Naive B cell (primary cell): ENCODE results near the gene FEM1B. TPM values are rescaled to one million over a fixed set of nuclear protein-coding genes. Genes with fewer than 3 reads are reported as not detected.
A peak's percentile ranks its signal among the peaks of the same experiment; 100 is the strongest.

ENCODE experiments used
- ATAC-seq, 2 donors: fragments of 150-1000 bp; cut with Tn5 transposase; 2 replicates each; pipeline ENCODE4 v1.10.0; 2021; ENCODE audit warnings: low read depth in 2 of 2, mild to moderate bottlenecking in 2 of 2, moderate library complexity in 2 of 2
- DNase-seq: peaks from one replicate; pipeline ENCODE4 v3.0.0; 2022
- H3K27ac Mint-ChIP-seq, 6 donors: one replicate each; pipeline ENCODE4 v1.8.0; 2020 to 2022; ENCODE audit warnings: mild to moderate bottlenecking in 6 of 6, mixed read lengths in 6 of 6, moderate library complexity in 5 of 6, inconsistent platforms in 2 of 6
- H3K27me3 Mint-ChIP-seq, 3 donors: one replicate each; pipeline ENCODE4 v1.8.0; 2021 to 2022; ENCODE audit warnings: mixed read lengths in 3 of 3, mild to moderate bottlenecking in 1 of 3
- H3K36me3 Mint-ChIP-seq, 2 donors: one replicate each; pipeline ENCODE4 v1.8.0; 2020 to 2022; ENCODE audit warnings: mixed read lengths in 2 of 2, inconsistent platforms in 1 of 2, mild to moderate bottlenecking in 1 of 2
- H3K4me1 Mint-ChIP-seq, 3 donors: one replicate each; pipeline ENCODE4 v1.8.0; 2020 to 2022; ENCODE audit warnings: mixed read lengths in 3 of 3, inconsistent platforms in 1 of 3, mild to moderate bottlenecking in 1 of 3, moderate library complexity in 1 of 3
- H3K4me3 Mint-ChIP-seq, 8 donors: one replicate each; pipeline ENCODE4 v1.8.0; 2020 to 2022; ENCODE audit warnings: mild to moderate bottlenecking in 8 of 8, mixed read lengths in 8 of 8, moderate library complexity in 8 of 8, inconsistent platforms in 2 of 8
- H3K9me3 Mint-ChIP-seq, 7 donors: one replicate each; pipeline ENCODE4 v1.8.0; 2020 to 2022; ENCODE audit warnings: mixed read lengths in 7 of 7, mild to moderate bottlenecking in 5 of 7, inconsistent platforms in 2 of 7, moderate library complexity in 1 of 7
- polyA plus RNA-seq, 6 donors: library from polyadenylated mRNA; unstranded; fragments of 300-500 nt; fragmentation: Illumina TruSeq; gene quantifications; one replicate each; pipeline ENCODE4 v1.2.3, GENCODE V29; 2021; ENCODE audit warnings: low read depth in 6 of 6

FEM1B gene
- polyA plus RNA-seq, 6 donors from 2014 or later, result 11.9 to 25.4 (median 22.6) TPM

DNA sequence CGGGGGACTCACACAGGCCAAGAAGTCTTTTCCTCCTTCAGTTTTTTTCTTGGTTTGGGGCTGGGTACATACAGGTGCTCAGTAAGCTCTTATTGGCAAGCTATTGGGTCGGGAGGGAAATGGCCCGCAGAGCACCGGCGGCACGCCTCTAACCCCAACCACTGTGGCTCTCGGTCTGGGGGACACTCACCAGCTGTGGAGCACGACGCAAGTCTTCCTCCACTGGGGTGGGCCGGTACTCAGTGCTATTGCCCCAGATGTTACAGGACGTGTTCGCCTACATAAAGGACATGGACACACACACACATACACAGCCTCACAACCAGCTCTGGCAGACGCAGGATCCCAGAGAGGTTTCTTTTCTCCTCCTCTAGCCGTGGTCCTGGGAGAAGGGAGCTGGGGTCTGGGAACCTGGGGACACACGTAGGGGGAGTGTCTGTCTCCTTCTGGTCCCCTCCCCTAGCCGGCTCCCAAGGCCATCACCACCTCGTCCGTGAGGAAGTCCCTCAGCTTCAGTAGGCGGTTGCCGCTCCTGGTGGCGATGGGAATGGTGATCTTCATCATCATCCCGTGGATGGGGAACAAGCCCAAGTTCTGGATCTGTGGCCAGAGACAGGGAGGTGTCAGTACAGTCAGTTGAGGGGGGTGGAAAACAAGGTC, 33.4 kb downstream of the FEM1B start:
- Mint-ChIP-seq H3K36me3 (no peaks in the 10 kb centered on the region), H3K27me3 (peaks cover 11 to 27% (median 11%) of the 10 kb centered on the region in 3 donors), H3K4me3 (no peak overlapping the region), H3K27ac (no peak overlapping the region), H3K4me1 (peaks cover 11 to 14% (median 11%) of the 10 kb centered on the region in 3 donors), H3K9me3 (no peaks in the 10 kb centered on the region)
- no peak for ATAC-seq
- no peak for DNase-seq

DNA sequence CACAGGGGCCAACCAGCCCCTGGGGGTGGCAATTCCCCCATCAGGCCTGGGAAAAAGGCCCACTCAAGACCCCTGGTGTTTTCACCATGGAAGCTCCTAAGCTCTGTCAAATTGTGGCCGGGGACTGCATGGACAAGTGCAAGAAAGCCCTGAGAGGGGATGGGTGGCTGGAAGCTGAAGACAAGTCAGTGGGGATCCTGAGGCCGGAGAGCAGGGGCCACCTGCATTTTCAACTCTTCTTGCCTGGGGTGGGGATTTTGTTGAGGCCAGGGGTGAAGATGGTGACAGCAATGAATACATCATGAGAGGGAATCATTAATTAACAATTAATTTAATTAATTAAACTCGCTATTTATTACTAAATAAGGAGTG, 33.9 kb downstream of the FEM1B start:
- no peak overlapping the region for H3K4me3 Mint-ChIP-seq
- peaks cover 6 to 26% (median 10%) of the 10 kb centered on the region in 3 donors for H3K27me3 Mint-ChIP-seq
- ATAC-seq, result no peak
- no peaks in the 10 kb centered on the region for H3K36me3 Mint-ChIP-seq
- DNase-seq, result no peak
- H3K9me3 Mint-ChIP-seq, result no peaks in the 10 kb centered on the region
- H3K4me1 Mint-ChIP-seq, result peaks cover 6 to 10% (median 6%) of the 10 kb centered on the region in 3 donors
- no peak overlapping the region for H3K27ac Mint-ChIP-seq

DNA sequence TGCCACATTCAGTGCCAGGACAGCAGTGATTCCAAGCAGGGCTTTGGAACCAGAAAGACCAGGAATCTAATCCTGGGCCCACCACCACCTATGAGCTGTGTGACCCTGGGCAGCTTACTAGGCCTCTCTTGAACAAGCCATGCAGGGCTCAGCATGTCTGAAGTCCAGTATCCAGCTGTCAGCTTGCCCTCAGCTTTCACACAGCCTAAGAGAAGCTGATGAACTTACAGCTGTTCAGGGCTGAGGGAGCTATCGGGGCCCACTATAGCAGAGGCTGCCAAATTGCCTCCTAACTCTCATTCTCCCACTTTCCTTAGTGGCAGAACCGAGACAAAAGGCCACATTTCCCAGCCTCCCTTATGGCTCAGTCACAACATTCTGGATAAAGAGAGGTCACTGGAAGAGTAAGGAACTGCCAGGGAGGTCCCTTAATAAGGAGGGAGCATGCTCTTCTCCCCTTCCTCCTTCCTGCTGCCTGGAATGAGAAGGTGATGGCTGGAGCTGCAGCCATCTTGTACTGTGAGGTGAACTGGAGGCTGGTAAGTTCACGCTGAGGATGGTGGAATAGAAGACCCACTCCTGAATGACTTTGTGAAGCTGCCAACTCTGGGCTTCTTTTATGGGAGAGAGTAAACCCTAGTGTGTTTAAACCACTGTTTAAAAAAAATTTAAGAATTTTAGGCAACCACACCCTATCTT, 34.5 kb downstream of the FEM1B start:
- H3K4me1 Mint-ChIP-seq, result peaks cover under 1 to 4% (median under 1%) of the 10 kb centered on the region in 3 donors
- no peaks in the 10 kb centered on the region for H3K9me3 Mint-ChIP-seq
- no peak for DNase-seq
- no peaks in the 10 kb centered on the region for H3K36me3 Mint-ChIP-seq
- H3K27me3 Mint-ChIP-seq, result peaks cover under 1 to 26% (median 11%) of the 10 kb centered on the region in 3 donors
- ATAC-seq, result no peak
- peak overlapping the region in 1 of 6 donors; percentile 67 for H3K27ac Mint-ChIP-seq
- H3K4me3 Mint-ChIP-seq, result no peak overlapping the region

DNA sequence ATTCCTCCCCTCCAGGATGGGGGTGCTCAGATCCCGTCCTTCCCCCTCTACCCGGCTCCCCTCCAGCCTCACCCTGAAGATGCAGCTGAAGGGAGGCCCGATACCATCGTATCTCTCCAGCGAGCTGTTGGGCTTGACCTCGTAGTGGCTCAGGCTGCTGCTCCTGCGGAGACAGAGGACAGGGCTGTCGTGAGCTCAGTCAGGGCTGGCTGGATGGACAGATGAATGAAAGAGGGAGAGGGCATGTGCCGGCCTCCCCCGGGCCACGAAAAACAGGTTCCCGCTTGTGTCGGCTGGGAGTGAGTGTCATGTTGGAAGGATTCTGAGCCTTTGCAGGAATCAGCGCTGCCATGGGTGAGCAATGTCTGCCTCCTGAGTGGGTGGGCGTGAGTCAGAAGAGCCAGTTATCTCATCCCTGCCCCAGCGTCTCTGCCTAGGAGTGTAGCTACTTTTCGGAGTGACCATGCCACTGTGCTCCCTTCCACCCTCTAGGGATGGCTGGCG, 35.2 kb downstream of the FEM1B start:
- DNase-seq (no peak), ATAC-seq (no peak)
- Mint-ChIP-seq H3K4me3 (no peak overlapping the region), H3K27ac (peak overlapping the region in 1 of 6 donors; percentile 37), H3K9me3 (no peaks in the 10 kb centered on the region), H3K4me1 (peaks cover 0 to 4% (median 0%) of the 10 kb centered on the region in 3 donors), H3K36me3 (no peaks in the 10 kb centered on the region), H3K27me3 (peaks cover 0 to 22% (median 6%) of the 10 kb centered on the region in 3 donors)

DNA sequence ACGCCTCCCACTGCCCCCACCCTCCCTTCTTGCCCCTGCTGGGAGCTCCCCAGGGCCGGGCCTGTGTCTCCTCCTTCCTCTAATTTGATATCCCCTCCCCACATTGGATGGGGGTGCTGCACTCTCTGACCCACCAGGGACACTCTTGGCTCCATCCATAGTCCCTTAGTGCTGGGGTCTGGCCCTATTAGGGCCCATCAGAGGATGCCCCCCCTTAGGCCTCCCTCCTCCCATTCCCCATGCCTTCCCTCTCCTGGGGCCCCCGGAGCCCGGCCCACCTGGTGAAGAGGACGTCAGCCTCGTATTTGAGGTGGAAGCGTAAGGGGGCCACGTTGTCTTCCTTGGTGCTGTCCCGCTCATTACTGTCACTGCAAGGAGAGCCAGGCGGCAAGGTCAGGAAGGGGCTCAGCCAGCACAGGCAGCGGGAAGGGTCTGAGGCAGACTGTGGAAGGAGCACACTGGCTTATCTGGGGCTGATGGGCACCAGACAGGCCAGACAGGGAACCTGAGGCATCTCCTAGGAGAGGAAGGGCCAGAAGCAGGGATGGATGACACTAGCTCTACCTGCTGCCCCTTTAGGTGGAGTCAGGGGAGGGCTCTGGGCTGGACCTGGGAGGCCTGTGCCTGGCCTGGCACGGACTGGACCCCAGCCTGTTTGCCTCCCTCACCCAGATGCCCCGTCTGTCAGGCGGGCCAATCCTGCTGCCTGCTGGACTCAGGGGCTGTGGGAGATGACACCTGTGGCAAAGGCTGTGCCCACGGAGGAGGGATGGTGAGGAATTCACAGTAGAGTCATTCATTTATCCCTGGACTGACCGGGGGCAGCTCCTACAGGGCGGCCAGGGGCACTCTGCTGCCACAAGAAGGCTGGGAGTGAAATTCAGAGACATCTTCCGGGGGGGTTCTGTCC, 36.2 kb downstream of the FEM1B start:
- no peak overlapping the region for H3K4me3 Mint-ChIP-seq
- no peaks in the 10 kb centered on the region for H3K9me3 Mint-ChIP-seq
- H3K4me1 Mint-ChIP-seq, result peaks cover 0 to 4% (median 0%) of the 10 kb centered on the region in 3 donors
- H3K27me3 Mint-ChIP-seq, result peaks cover 0 to 22% (median 6%) of the 10 kb centered on the region in 3 donors
- no peak for DNase-seq
- ATAC-seq, result no peak
- H3K36me3 Mint-ChIP-seq, result no peaks in the 10 kb centered on the region
- peak overlapping the region in 1 of 6 donors; percentile 19 for H3K27ac Mint-ChIP-seq

DNA sequence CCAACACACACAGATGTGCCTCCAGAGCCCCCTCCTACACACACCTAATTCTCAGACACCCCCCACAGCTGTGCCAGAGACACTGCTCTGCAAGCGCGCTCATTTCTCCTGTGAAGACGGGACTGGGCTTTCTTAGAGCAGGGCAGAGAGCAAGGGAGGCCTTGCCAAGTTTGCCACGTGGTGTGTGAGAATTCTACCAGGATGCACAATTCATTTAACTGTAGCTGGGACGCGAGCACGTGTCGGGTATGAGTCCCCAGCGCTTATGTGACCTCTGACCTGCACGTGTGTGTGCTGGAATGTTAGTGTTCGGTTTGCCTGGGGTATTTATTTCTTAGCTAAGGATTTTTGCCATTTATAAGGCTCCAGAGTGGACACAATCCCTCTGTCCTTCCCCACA, 37.0 kb downstream of the FEM1B start:
- DNase-seq, result no peak
- Mint-ChIP-seq H3K27me3 (peaks cover 0 to 22% (median 6%) of the 10 kb centered on the region in 3 donors), H3K36me3 (no peaks in the 10 kb centered on the region), H3K27ac (peak overlapping the region in 2 of 6 donors; percentile 27 to 55), H3K4me3 (no peak overlapping the region), H3K4me1 (peaks cover 0 to 4% (median 0%) of the 10 kb centered on the region in 3 donors), H3K9me3 (no peaks in the 10 kb centered on the region)
- no peak for ATAC-seq

DNA sequence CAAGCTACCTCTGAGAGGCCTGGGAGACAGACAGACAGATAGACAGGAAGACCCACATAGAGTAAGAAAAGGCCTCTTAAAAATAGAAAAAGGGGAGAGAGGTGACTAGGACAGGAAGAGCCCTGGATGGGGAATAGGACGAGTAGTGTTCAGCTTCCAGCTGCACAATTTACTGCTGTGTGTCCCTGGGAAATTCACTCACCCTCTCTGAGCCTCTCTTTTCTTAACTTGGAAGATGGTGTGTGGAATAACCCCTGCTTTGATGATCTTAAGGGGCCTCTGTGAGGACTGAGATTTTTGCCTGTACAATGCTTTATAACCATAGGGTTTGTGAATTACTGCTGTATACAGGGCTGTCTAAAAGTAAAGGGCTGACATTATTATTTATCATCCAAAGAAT, 37.5 kb downstream of the FEM1B start:
- no peak overlapping the region for H3K4me3 Mint-ChIP-seq
- H3K27ac Mint-ChIP-seq, result peak overlapping the region in 1 of 6 donors; percentile 55
- H3K4me1 Mint-ChIP-seq, result peaks cover 0 to 4% (median 0%) of the 10 kb centered on the region in 3 donors
- no peaks in the 10 kb centered on the region for H3K9me3 Mint-ChIP-seq
- H3K27me3 Mint-ChIP-seq, result peaks cover 0 to 22% (median 6%) of the 10 kb centered on the region in 3 donors
- no peak for DNase-seq
- H3K36me3 Mint-ChIP-seq, result no peaks in the 10 kb centered on the region
- ATAC-seq, result no peak

DNA sequence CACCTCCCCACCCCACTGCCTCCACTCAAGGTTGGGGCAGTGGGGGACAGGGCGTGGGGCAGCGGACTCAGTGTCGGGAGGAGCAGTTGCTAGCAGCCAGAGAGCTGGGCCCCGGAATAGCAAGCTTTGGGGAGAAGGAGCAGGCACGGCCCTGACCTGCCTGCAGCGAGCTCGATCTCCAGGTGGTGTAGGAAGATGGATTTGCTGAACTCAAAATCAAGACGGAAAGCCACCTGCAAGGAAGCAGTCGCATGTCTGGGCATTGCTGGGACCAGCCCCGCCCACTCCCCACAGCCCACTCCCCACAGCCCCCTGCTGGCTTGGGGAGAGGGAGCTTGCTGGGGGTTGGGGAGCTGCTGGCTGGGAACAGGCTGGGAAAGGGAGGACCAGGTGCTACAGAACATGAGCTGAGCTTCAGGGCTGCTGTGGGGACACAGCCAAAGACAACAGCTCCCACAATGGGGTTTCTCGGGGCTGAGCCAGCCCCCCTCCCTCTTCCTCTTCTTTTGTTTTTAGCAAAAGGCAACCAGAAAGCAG, 38.0 kb downstream of the FEM1B start:
- no peak for ATAC-seq
- Mint-ChIP-seq H3K36me3 (no peaks in the 10 kb centered on the region), H3K27me3 (peaks cover 0 to 22% (median 6%) of the 10 kb centered on the region in 3 donors), H3K4me3 (no peak overlapping the region), H3K27ac (no peak overlapping the region), H3K9me3 (no peaks in the 10 kb centered on the region), H3K4me1 (peaks cover 0 to 1% (median 0%) of the 10 kb centered on the region in 3 donors)
- DNase-seq, result no peak

DNA sequence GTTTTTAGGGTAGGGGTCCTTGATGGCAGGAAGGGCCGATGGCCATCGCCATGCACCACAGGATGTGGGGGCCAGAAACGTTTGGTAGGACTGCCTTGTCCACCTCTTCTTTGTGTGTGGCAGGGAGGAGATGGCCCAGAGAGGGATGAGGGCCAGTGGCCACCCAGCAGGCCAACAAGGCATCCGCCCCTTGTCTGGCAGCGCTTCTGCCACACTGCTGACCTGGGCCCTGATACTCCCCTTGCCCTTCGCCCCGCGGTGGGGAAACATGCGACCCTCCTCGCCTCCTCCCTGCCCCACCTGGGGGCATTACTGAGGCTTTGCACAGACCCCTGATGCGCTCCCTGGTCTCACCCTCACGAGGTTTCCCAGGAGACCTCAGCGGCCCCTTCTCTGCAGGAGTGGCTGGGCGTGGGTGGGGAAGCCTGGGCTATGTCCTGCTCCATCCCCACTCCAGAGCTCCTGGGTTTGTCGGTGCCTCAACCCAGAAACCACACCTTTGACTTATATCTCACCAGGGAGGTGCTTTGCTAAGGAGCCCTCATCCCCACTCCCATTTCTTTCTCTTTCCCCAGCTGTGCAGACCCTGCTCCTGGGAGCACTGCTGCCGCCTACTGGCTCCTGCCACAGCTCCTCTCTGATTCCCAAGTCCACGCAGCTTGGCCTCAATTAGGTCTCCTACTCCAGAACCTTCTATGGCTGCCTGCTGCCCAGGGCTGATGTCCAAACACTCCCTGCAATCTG, 38.7 kb downstream of the FEM1B start:
- H3K4me1 Mint-ChIP-seq, result no peaks in the 10 kb centered on the region
- H3K27me3 Mint-ChIP-seq, result peaks cover 0 to 22% (median 6%) of the 10 kb centered on the region in 3 donors
- no peaks in the 10 kb centered on the region for H3K9me3 Mint-ChIP-seq
- no peaks in the 10 kb centered on the region for H3K36me3 Mint-ChIP-seq
- peak overlapping the region in 1 of 6 donors; percentile 86 for H3K27ac Mint-ChIP-seq
- ATAC-seq, result no peak
- H3K4me3 Mint-ChIP-seq, result peak overlapping the region in 1 of 8 donors; percentile 57
- DNase-seq, result no peak

DNA sequence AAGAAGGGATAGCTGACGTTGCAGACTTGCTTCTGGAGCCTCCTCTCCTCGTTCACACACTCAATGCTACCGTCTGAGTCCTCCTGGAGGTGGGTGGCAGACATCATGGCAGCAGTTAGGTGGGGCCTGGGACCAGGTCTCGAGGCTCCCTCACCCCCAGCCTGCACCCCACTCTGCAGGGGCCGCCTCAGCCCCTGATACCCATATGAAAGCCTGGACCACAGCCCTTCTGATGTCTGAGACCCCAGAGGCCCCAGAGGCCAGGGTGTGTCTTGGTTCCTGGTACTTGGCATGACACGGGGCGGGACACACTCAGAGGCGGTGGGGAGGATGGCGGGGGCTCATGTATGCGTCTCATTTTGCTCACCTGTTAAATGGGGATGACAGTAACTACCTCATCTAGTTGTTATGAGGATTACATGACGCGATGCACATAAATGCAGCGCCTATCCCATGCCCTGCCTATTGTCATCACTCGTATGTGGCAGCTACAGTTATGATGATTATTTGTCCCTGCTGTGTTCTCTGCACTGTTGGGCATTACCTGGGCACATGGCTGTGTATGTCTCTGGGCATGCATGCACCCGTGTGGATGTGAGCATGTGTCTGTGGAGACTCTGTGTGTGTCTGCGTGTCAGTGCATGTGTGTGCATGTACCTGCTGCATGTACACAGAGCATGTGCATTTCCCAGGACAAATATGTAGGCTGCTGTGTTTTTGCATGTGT, 39.9 kb downstream of the FEM1B start:
- Mint-ChIP-seq H3K36me3 (no peaks in the 10 kb centered on the region), H3K4me1 (no peaks in the 10 kb centered on the region), H3K27me3 (peaks cover 0 to 30% (median 6%) of the 10 kb centered on the region in 3 donors), H3K9me3 (no peaks in the 10 kb centered on the region), H3K27ac (no peak overlapping the region), H3K4me3 (no peak overlapping the region)
- DNase-seq (no peak), ATAC-seq (no peak)

DNA sequence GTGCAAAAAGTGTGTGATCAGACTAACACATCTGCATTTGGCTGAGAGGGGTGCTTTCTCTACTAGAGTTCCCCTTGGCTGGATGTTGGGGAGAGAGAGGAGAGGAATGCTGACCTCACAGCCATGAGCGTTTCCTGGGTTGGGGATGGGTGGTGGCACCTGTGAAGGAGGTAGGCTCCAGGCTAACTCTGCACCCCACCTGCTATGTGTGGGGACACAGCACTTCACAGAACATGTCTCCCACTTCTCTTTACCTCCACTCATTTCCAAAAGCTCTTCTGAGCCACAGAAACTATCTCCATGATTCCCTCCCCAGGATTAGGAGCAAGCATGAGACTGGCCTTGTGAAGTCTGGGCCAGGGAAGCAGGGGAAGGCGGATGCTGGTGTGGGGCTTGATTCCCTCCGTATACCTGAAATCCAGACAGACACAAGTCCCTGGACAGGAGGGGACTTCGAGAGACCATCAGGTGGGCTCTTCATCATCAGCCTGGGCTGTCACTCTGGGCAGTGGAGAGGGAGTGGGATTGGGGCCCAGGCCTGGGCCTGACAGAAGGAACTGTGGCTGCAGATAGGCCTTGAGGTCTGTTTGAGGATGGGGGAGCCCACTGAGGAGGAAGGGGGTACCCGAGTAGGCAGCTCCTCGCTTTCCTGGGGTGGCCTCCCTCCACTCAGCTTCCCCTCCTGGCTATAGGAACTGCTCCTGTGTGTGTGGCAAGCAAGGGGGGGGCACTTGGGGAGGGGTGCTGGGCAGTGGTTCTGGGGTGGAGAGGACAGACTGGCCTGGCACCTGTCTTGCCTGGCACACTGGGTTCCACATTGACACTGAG, 40.7 kb downstream of the FEM1B start:
- DNase-seq (no peak), ATAC-seq (no peak)
- Mint-ChIP-seq H3K9me3 (no peaks in the 10 kb centered on the region), H3K4me1 (no peaks in the 10 kb centered on the region), H3K4me3 (no peak overlapping the region), H3K27ac (no peak overlapping the region), H3K36me3 (no peaks in the 10 kb centered on the region), H3K27me3 (peaks cover 0 to 30% (median 6%) of the 10 kb centered on the region in 3 donors)
